Heart left ventricle (tissue), 13 donors: ENCODE results near the gene STPG1.

ENCODE experiments used
- POLR2A ChIP-seq, 2 donors: fragments of 450-650 bp; IDR thresholded peaks; one replicate each; pipeline ENCODE4 v1.6.1; 2017; ENCODE audit warnings: antibody characterized with exemption in 2 of 2, mild to moderate bottlenecking in 2 of 2, moderate library complexity in 2 of 2
- TF ChIP-seq, protein P1 (sequence below), 12 donors: fragments of 200-600 bp; sonication (generic) in 4 of 12; IDR thresholded peaks; one replicate each; pipeline versions ENCODE4 v1.5.0 to v1.8.0; 2018 to 2022; ENCODE audit warnings: antibody characterized with exemption in 12 of 12, mild to moderate bottlenecking in 5 of 12
- donor health status: ischemic (EF 13 %, LVEDD 7.1; RV severe dilation, severe dysfunction).
- donor health status: DM: no; HTN: yes; CAD: no.
- donor health status: DM: no; HTN: no; CAD: no.
- donor health status: ischemic (EF 25% LVEDD 6.9; RV normal size, moderate dysfunction).
- donor health status: ischemic (EF 25% LVEDD 5.7; RV mildly dilated, moderate dysfunction).
- donor health status: ischemic (EF 35%, LVEDD 5.7; RV mildly dilated, moderate dysfunction).
- donor health status: nonischemic (EF 11% LVEDD 7.7; RV severe dilation, severe dysfunction).
- donor health status: DM: yes; HTN: yes; CAD: no.
- donor health status: PGD.
- donor health status: ischemic (EF 29% LVEDD 5.4; RV normal size, mild dysfunction).
- donor health status: nonischemic (EF 23%, LVEDD 6.1; RV moderate dilation, normal function).

DNA sequence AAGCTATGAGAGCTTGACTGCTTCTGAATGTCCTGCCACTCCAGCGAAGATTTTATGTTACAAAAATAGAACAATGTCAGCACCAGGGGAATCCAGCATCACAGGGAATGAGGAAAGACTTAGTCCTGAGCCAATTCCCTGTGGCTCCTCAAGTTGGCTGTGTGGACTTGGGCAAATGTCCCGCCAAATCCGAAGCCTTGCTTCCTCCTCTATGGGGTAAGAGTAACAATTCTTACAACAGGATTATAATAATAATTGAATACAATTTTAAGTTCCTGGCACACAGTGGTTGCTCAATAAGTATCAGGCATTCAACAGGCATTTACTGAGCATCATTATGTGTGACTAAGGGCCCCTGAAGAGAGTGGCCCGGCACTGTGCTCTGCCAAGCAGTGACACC, 44.4 kb downstream of the STPG1 start:
- no peak for TF ChIP-seq POLR2A (IDR thresholded peaks at IDR 0.05)
- TF ChIP-seq, protein P1, sequence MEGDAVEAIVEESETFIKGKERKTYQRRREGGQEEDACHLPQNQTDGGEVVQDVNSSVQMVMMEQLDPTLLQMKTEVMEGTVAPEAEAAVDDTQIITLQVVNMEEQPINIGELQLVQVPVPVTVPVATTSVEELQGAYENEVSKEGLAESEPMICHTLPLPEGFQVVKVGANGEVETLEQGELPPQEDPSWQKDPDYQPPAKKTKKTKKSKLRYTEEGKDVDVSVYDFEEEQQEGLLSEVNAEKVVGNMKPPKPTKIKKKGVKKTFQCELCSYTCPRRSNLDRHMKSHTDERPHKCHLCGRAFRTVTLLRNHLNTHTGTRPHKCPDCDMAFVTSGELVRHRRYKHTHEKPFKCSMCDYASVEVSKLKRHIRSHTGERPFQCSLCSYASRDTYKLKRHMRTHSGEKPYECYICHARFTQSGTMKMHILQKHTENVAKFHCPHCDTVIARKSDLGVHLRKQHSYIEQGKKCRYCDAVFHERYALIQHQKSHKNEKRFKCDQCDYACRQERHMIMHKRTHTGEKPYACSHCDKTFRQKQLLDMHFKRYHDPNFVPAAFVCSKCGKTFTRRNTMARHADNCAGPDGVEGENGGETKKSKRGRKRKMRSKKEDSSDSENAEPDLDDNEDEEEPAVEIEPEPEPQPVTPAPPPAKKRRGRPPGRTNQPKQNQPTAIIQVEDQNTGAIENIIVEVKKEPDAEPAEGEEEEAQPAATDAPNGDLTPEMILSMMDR (IDR thresholded peaks at IDR 0.05) = no peak
